Left ventricle myocardium inferior (tissue), 1 donor: ENCODE measurements around the gene RGS7. TPM values are rescaled to one million over a fixed set of nuclear protein-coding genes. Genes with fewer than 3 reads are reported as not detected.

ENCODE experiments used
- DNase-seq: peaks from one replicate; pipeline ENCODE4 v3.0.0-alpha.2; 2020
- H3K27ac ChIP-seq: fragments of 200-600 bp; replicated peaks from 2 replicates; pipeline ENCODE4 v1.8.0; 2021
- H3K27me3 ChIP-seq: fragments of 200-600 bp; 2 replicates; pipeline ENCODE4 v1.8.0; 2021; ENCODE audit warnings: low read depth
- H3K36me3 ChIP-seq: fragments of 200-600 bp; 2 replicates; pipeline ENCODE4 v1.8.0; 2021
- H3K4me1 ChIP-seq: fragments of 200-600 bp; 2 replicates; pipeline ENCODE4 v1.8.0; 2021
- H3K4me3 ChIP-seq: fragments of 200-600 bp; 2 replicates; pipeline ENCODE4 v1.8.0; 2021; ENCODE audit warnings: mild to moderate bottlenecking, moderate library complexity
- H3K9me3 ChIP-seq: fragments of 200-600 bp; replicated peaks from 2 replicates; pipeline ENCODE4 v1.8.0; 2021
- CTCF ChIP-seq: fragments of 200-600 bp; IDR thresholded peaks from 2 replicates; pipeline ENCODE4 v1.8.0; 2021; ENCODE audit warnings: antibody characterized with exemption, mild to moderate bottlenecking, borderline replicate concordance
- intact Hi-C: fragments of 100-400 bp; cut with micrococcal nuclease; formaldehyde crosslinking; loops from one replicate; pipeline ENCODE4 v1.11.0; 2022
- total RNA-seq: library from RNA; stranded (reverse); fragmentation: NEBNext Ultra II Directional; extraction: Animal tissue kit (Norgen Biotek cat#: 25700); gene quantifications from one replicate; pipeline ENCODE4 v1.2.1, GENCODE V29; 2021
- donor health status: DM: no; HTN: yes; CAD: no; lungs with severe emphysema.

RGS7 gene
- total RNA-seq, 1 donor from 2014 or later = not detected

- intact Hi-C loops = no loop called here
- DNase-seq = no peak
- Histone ChIP-seq H3K27me3 (no peaks in the 10 kb centered on the region), H3K4me3 (no peak overlapping the region), H3K27ac (no peak overlapping the region), H3K4me1 (no peaks in the 10 kb centered on the region), H3K9me3 (peaks cover 46% of the 10 kb centered on the region), H3K36me3 (no peaks in the 10 kb centered on the region)
- TF ChIP-seq CTCF = no peak
These were observed 429.2 kb downstream of the RGS7 start for GRCh38 chr1:240927821-240928220.

GRCh38 chr1:240925273-240925672 is 431.7 kb downstream of the RGS7 start:
- no peak for TF ChIP-seq CTCF
- Histone ChIP-seq H3K27me3 (no peaks in the 10 kb centered on the region), H3K27ac (no peak overlapping the region), H3K36me3 (no peaks in the 10 kb centered on the region), H3K9me3 (peaks cover 68% of the 10 kb centered on the region), H3K4me1 (no peaks in the 10 kb centered on the region), H3K4me3 (no peak overlapping the region)
- intact Hi-C loops = no loop called here
- no peak for DNase-seq

- no peak for DNase-seq
- no peak overlapping the region for H3K27ac ChIP-seq
- no peak for TF ChIP-seq CTCF
- no peaks in the 10 kb centered on the region for H3K4me1 ChIP-seq
- no peaks in the 10 kb centered on the region for H3K36me3 ChIP-seq
- no peaks in the 10 kb centered on the region for H3K27me3 ChIP-seq
- H3K4me3 ChIP-seq = no peak overlapping the region
- intact Hi-C loops = no loop called here
- peaks cover 29% of the 10 kb centered on the region for H3K9me3 ChIP-seq
These were observed 439.0 kb downstream of the RGS7 start for GRCh38 chr1:240917976-240918375.

- Histone ChIP-seq H3K27me3 (no peaks in the 10 kb centered on the region), H3K36me3 (no peaks in the 10 kb centered on the region), H3K9me3 (no peaks in the 10 kb centered on the region), H3K4me3 (no peak overlapping the region), H3K27ac (no peak overlapping the region), H3K4me1 (no peaks in the 10 kb centered on the region)
- no peak for TF ChIP-seq CTCF
- intact Hi-C loops = no loop called here
- DNase-seq = no peak
These were observed 442.5 kb downstream of the RGS7 start for GRCh38 chr1:240914506-240914905.

DNA sequence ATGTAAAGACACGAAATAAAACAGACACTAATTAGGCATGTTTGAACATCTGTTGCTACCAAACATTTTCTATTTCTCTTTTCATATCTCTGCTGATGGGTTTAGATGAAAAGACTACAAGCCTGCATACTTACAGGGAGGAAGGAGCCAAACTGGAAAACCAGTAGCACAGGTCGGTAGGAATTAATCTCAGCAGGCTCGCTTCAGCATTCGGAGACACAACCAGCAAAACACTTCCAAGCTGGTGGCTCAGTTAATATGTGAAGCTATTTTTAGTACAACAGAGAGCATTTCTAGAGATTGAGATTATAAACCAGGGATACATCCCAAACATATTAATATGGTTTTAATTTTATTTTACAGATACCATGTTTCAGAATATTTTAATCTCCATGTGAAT is 444.2 kb downstream of the RGS7 start:
- no peaks in the 10 kb centered on the region for H3K27me3 ChIP-seq
- intact Hi-C loops = no loop called here
- TF ChIP-seq CTCF = no peak

More for the DNA sequence above, 444.2 kb downstream of the RGS7 start:
- DNase-seq = no peak
- Histone ChIP-seq H3K9me3 (no peaks in the 10 kb centered on the region), H3K4me3 (no peak overlapping the region), H3K27ac (no peak overlapping the region), H3K4me1 (no peaks in the 10 kb centered on the region), H3K36me3 (no peaks in the 10 kb centered on the region)
